HepG2 (cell line): Measurements from ENCODE around the gene TRIM44.

Source experiments
- KAT8 ChIP-seq: IDR thresholded peaks from 2 replicates; pipeline ENCODE4 v1.6.1; 2016; ENCODE audit warnings: missing genetic modification reagents, missing compliant biosample characterization
- NCOR1 ChIP-seq: fragments of 200-600 bp; sonication (generic); IDR thresholded peaks from 2 replicates; pipeline ENCODE4 v1.7.0; 2017; ENCODE audit warnings: antibody characterized with exemption, low read length, borderline replicate concordance
- RBM39 ChIP-seq: fragments of 200-400 bp; formaldehyde crosslinking; IDR thresholded peaks from one replicate; pipeline ENCODE4 v1.6.1; 2018; ENCODE audit warnings: antibody characterized with exemption, mild to moderate bottlenecking, low read depth, low read length; ENCODE audit not compliant: poor library complexity, severe bottlenecking
- TP53 ChIP-seq: sonication (generic); formaldehyde crosslinking; conservative IDR thresholded peaks from 2 replicates; pipeline ENCODE4 v1.4.0; 2020; ENCODE audit warnings: missing genetic modification reagents
- ZNF143 ChIP-seq: sonication (generic); formaldehyde crosslinking; IDR thresholded peaks from 2 replicates; pipeline ENCODE4 v1.4.0; 2020; ENCODE audit warnings: missing genetic modification reagents

- TF ChIP-seq TP53 (CRISPR knock-in tag) (no peak), ZNF143 (CRISPR knock-in tag) (no peak), KAT8 (no peak), NCOR1 (no peak), RBM39 (no peak)
These were observed 60.9 kb downstream of the TRIM44 start for GRCh38 chr11:35723493-35723892.
